Lower lobe of right lung (tissue), 2 donors: ENCODE results near the gene DBH. TPM values are rescaled to one million over a fixed set of nuclear protein-coding genes. Genes with fewer than 3 reads are reported as not detected.
A peak's percentile ranks its signal among the peaks of the same experiment; 100 is the strongest.

Source experiments
- ATAC-seq, 2 donors: fragments of 200-7000 bp; cut with Tn5 transposase; one replicate each; pipeline ENCODE4 v1.9.1; 2020 to 2022; ENCODE audit warnings: mild to moderate bottlenecking in 2 of 2, moderate library complexity in 2 of 2
- DNase-seq: peaks from one replicate; pipeline ENCODE4 v3.0.0-alpha.2; 2020
- H3K27ac ChIP-seq: fragments of 200-600 bp; one replicate; pipeline ENCODE4 v1.8.0; 2022
- H3K27me3 ChIP-seq: fragments of 200-600 bp; one replicate; pipeline ENCODE4 v1.8.0; 2022; ENCODE audit warnings: low read depth
- H3K36me3 ChIP-seq: fragments of 200-600 bp; one replicate; pipeline ENCODE4 v1.8.0; 2022; ENCODE audit warnings: mild to moderate bottlenecking
- H3K4me1 ChIP-seq: fragments of 200-600 bp; one replicate; pipeline ENCODE4 v1.8.0; 2022
- H3K4me3 ChIP-seq: fragments of 200-600 bp; one replicate; pipeline ENCODE4 v1.8.0; 2022; ENCODE audit warnings: mild to moderate bottlenecking
- H3K9me3 ChIP-seq: fragments of 200-600 bp; one replicate; pipeline ENCODE4 v1.8.0; 2022
- intact Hi-C: fragments of 100-400 bp; cut with DNase I; formaldehyde crosslinking; loops from one replicate; pipeline ENCODE4 v1.11.0; 2022
- total RNA-seq: library from RNA; stranded (reverse); fragmentation: NEBNext Ultra II Directional; extraction: Animal tissue kit (Norgen Biotek cat#: 25700); gene quantifications from one replicate; pipeline ENCODE4 v1.2.1, GENCODE V29; 2021
- TF ChIP-seq, protein P1 (sequence below): fragments of 200-600 bp; IDR thresholded peaks from one replicate; pipeline ENCODE4 v1.8.0; 2022; ENCODE audit warnings: antibody characterized with exemption, mild to moderate bottlenecking
- donor health status: DM: no; HTN: yes; CAD: no; lungs with severe emphysema.

The DBH gene
- total RNA-seq, 1 donor from 2014 or later, result not detected

GRCh38 chr9:133608382-133608781 lies 27.8 kb upstream of the DBH start:
- H3K4me3 ChIP-seq, result no peak overlapping the region
- H3K27me3 ChIP-seq, result peaks cover 69% of the 10 kb centered on the region
- H3K27ac ChIP-seq, result no peak overlapping the region
- intact Hi-C loops, result no loop called here
- TF ChIP-seq, protein P1, sequence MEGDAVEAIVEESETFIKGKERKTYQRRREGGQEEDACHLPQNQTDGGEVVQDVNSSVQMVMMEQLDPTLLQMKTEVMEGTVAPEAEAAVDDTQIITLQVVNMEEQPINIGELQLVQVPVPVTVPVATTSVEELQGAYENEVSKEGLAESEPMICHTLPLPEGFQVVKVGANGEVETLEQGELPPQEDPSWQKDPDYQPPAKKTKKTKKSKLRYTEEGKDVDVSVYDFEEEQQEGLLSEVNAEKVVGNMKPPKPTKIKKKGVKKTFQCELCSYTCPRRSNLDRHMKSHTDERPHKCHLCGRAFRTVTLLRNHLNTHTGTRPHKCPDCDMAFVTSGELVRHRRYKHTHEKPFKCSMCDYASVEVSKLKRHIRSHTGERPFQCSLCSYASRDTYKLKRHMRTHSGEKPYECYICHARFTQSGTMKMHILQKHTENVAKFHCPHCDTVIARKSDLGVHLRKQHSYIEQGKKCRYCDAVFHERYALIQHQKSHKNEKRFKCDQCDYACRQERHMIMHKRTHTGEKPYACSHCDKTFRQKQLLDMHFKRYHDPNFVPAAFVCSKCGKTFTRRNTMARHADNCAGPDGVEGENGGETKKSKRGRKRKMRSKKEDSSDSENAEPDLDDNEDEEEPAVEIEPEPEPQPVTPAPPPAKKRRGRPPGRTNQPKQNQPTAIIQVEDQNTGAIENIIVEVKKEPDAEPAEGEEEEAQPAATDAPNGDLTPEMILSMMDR, result no peak
- no peaks in the 10 kb centered on the region for H3K4me1 ChIP-seq
- H3K9me3 ChIP-seq, result no peaks in the 10 kb centered on the region
- H3K36me3 ChIP-seq, result no peaks in the 10 kb centered on the region
- ATAC-seq, result no peak
- peak; percentile 6 for DNase-seq

DNA sequence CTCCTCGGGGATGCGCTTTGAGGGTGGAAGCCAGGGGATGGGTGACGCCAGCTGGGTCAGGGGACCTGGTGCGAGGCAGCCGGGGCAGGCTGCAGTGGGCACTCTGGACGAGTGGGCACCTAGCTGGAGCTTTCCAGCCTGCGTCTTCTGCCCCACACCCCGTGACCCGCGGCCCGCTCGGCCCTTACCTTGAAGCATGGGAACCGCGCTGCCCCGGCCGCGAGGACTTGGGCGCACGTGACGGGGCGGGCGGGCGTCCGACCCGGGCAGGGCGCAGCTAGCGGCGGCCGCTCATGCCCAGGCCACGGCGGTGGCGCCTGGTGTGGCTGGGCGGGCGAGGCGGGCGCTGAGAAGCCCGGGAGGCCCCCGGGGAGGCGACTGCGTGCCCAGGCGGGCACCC lies 27.3 kb upstream of the DBH start:
- Histone ChIP-seq H3K27ac (no peak overlapping the region), H3K4me1 (no peaks in the 10 kb centered on the region), H3K9me3 (no peaks in the 10 kb centered on the region), H3K36me3 (no peaks in the 10 kb centered on the region), H3K4me3 (no peak overlapping the region), H3K27me3 (peaks cover 69% of the 10 kb centered on the region)
- intact Hi-C loops, result no loop called here
- TF ChIP-seq, protein P1, result no peak
- no peak for ATAC-seq
- DNase-seq, result peak; percentile 38

- Histone ChIP-seq H3K27ac (no peak within 1 kb of the TSS), H3K4me3 (no peak within 1 kb of the TSS), H3K27me3 (peaks cover 75% of the 10 kb centered on the region), H3K36me3 (no peaks in the 10 kb centered on the region), H3K9me3 (no peaks in the 10 kb centered on the region), H3K4me1 (no peaks in the 10 kb centered on the region)
- DNase-seq (peak; percentile 45), ATAC-seq (peak; percentile 39 to 65)
- intact Hi-C loops, result no loop called here
- TF ChIP-seq, protein P1, result no peak
Measured at GRCh38 chr9:133609311-133610098, 26.7 kb upstream of the DBH start, which contains the start of gene FAM163B. TSS of gene FAM163B (minus strand) at chr9:133609389. CDS start at chr9:133580223, 29,166 bp downstream.

- Histone ChIP-seq H3K9me3 (no peaks in the 10 kb centered on the region), H3K4me1 (no peaks in the 10 kb centered on the region), H3K27me3 (peaks cover 82% of the 10 kb centered on the region), H3K4me3 (no peak overlapping the region), H3K27ac (no peak overlapping the region), H3K36me3 (no peaks in the 10 kb centered on the region)
- intact Hi-C loops, result no loop called here
- DNase-seq, result no peak
- ATAC-seq, result no peak
- TF ChIP-seq, protein P1, result no peak
Measured at GRCh38 chr9:133610845-133611244, 25.3 kb upstream of the DBH start.

- intact Hi-C loops, result no loop called here
- DNase-seq (peak; percentile 8), ATAC-seq (no peak)
- H3K27me3 ChIP-seq, result peaks cover 82% of the 10 kb centered on the region
- no peaks in the 10 kb centered on the region for H3K4me1 ChIP-seq
- no peaks in the 10 kb centered on the region for H3K9me3 ChIP-seq
- TF ChIP-seq, protein P1, result no peak
- H3K27ac ChIP-seq, result no peak overlapping the region
- no peak overlapping the region for H3K4me3 ChIP-seq
- H3K36me3 ChIP-seq, result no peaks in the 10 kb centered on the region
Measured at GRCh38 chr9:133612051-133612450, 24.1 kb upstream of the DBH start.
